GM19468 (cell line): ENCODE results near the gene NTNG1.
A peak's percentile ranks its signal among the peaks of the same experiment; 100 is the strongest.

Source experiments
- ATAC-seq: cut with Tn5 transposase; IDR thresholded peaks from one replicate; pipeline ENCODE4 v1.9.1; 2021; ENCODE audit warnings: mild to moderate bottlenecking, moderate library complexity, moderate number of reproducible peaks; ENCODE audit not compliant: unreplicated experiment; ENCODE audit errors: extremely low read depth

The NTNG1 gene

GRCh38 chr1:107436552-107437241, 295.9 kb downstream of the NTNG1 start:
- ATAC-seq = no peak

GRCh38 chr1:107439567-107439966, 298.7 kb downstream of the NTNG1 start:
- ATAC-seq = no peak

- ATAC-seq = no peak
Observed at GRCh38 chr1:107442551-107442950, 301.7 kb downstream of the NTNG1 start.

GRCh38 chr1:107443027-107443426, 302.2 kb downstream of the NTNG1 start:
- no peak for ATAC-seq

- no peak for ATAC-seq
Observed at GRCh38 chr1:107443860-107444259, 303.0 kb downstream of the NTNG1 start.

- ATAC-seq = no peak
Observed at GRCh38 chr1:107444302-107444701, 303.5 kb downstream of the NTNG1 start.

- ATAC-seq = no peak
Observed at GRCh38 chr1:107449326-107449725, 308.5 kb downstream of the NTNG1 start.

GRCh38 chr1:107450899-107451664, 310.2 kb downstream of the NTNG1 start:
- ATAC-seq = peak; percentile 48

- ATAC-seq = peak; percentile 38
Observed at GRCh38 chr1:107451715-107452114, 310.9 kb downstream of the NTNG1 start.

GRCh38 chr1:107454791-107455190, 314.0 kb downstream of the NTNG1 start:
- ATAC-seq = no peak

- no peak for ATAC-seq
Observed at GRCh38 chr1:107457989-107458388, 317.1 kb downstream of the NTNG1 start.

GRCh38 chr1:107459204-107459904, 318.5 kb downstream of the NTNG1 start:
- peak; percentile 58 for ATAC-seq

- peak; percentile 65 for ATAC-seq
Observed at GRCh38 chr1:107460035-107460434, 319.2 kb downstream of the NTNG1 start.

GRCh38 chr1:107464827-107465226, 324.0 kb downstream of the NTNG1 start:
- no peak for ATAC-seq

- no peak for ATAC-seq
Observed at GRCh38 chr1:107467286-107467685, 326.4 kb downstream of the NTNG1 start.

GRCh38 chr1:107467811-107468210, 327.0 kb downstream of the NTNG1 start:
- ATAC-seq = no peak

- no peak for ATAC-seq
Observed at GRCh38 chr1:107473065-107473464, 332.2 kb downstream of the NTNG1 start.

- peak; percentile 81 for ATAC-seq
Observed at GRCh38 chr1:107474877-107475612, 334.2 kb downstream of the NTNG1 start.

GRCh38 chr1:107477233-107477632, 336.4 kb downstream of the NTNG1 start:
- no peak for ATAC-seq

- ATAC-seq = no peak
Observed at GRCh38 chr1:107479865-107480350, 339.1 kb downstream of the NTNG1 start.
